IMR-90 (cell line): ENCODE measurements around the gene AFG1L. TPM values are rescaled to one million over a fixed set of nuclear protein-coding genes. Genes with fewer than 3 reads are reported as not detected.

Source experiments
- ATAC-seq: fragments of 200-7000 bp; cut with Tn5 transposase; 2 replicates; pipeline ENCODE4 v1.9.1; 2020; ENCODE audit warnings: low read depth, mild to moderate bottlenecking, moderate library complexity
- BruUV-seq: library from RNA; stranded (reverse); fragments of 400-500 nt; replicated peaks from 2 replicates; lab custom pipeline; 2021; lab: Mats Ljungman, UMichigan
- CTCF ChIA-PET: fragments of 300-600 bp; formaldehyde crosslinking; extraction: SDS; loops from one replicate; lab custom pipeline; 2021; ENCODE audit warnings: antibody characterized with exemption; lab: Yijun Ruan, JAX
- POLR2A ChIA-PET: fragments of 300-600 bp; sonication (Branson Sonifier 250); formaldehyde crosslinking; loops from one replicate; lab custom pipeline; 2022; ENCODE audit warnings: antibody characterized with exemption; ENCODE audit not compliant: unreplicated experiment; lab: Charles Lee
- DNase-seq: peaks from one replicate; pipeline ENCODE4 v3.0.0; 2013
- H2AFZ ChIP-seq: replicated peaks from 2 replicates; pipeline ENCODE3; 2013; ENCODE audit warnings: low read length, mild to moderate bottlenecking; ENCODE audit not compliant: poor library complexity
- H2AK5ac ChIP-seq: 2 replicates; pipeline ENCODE4 v1.6.1; 2013; ENCODE audit warnings: low read depth, low read length, inconsistent platforms
- H2AK9ac ChIP-seq: replicated peaks from 2 replicates; pipeline ENCODE3; 2013; ENCODE audit warnings: mild to moderate bottlenecking, low read depth, low read length, moderate library complexity; ENCODE audit not compliant: poor library complexity
- H2BK120ac ChIP-seq: 2 replicates; pipeline ENCODE4 v1.6.1; 2013; ENCODE audit warnings: low read depth, low read length, inconsistent platforms
- H2BK15ac ChIP-seq: 3 replicates; pipeline ENCODE4 v1.6.1; 2013; ENCODE audit warnings: low read depth, low read length, inconsistent platforms
- H2BK20ac ChIP-seq: 2 replicates; pipeline ENCODE4 v1.6.1; 2013; ENCODE audit warnings: low read depth, mild to moderate bottlenecking, inconsistent platforms, low read length, moderate library complexity
- H2BK5ac ChIP-seq: 2 replicates; pipeline ENCODE4 v1.6.1; 2013; ENCODE audit warnings: mild to moderate bottlenecking, low read depth, low read length, inconsistent platforms; ENCODE audit not compliant: poor library complexity, severe bottlenecking
- H3K14ac ChIP-seq: replicated peaks from 2 replicates; pipeline ENCODE4 v1.6.1; 2013; ENCODE audit warnings: low read depth, low read length, inconsistent platforms
- H3K18ac ChIP-seq: 2 replicates; pipeline ENCODE4 v1.6.1; 2013; ENCODE audit warnings: low read depth, low read length, control low read depth
- H3K23ac ChIP-seq: 2 replicates; pipeline ENCODE4 v1.6.1; 2013; ENCODE audit warnings: low read depth, low read length, inconsistent platforms
- H3K27ac ChIP-seq: 2 replicates; pipeline ENCODE4 v1.5.1; 2013; ENCODE audit warnings: mild to moderate bottlenecking, control low read depth, low read length; ENCODE audit not compliant: insufficient read depth
- H3K27me3 ChIP-seq: 2 replicates; pipeline ENCODE4 v1.6.1; 2013; ENCODE audit warnings: low read length; ENCODE audit not compliant: control insufficient read depth, insufficient read depth
- H3K36me3 ChIP-seq: 2 replicates; pipeline ENCODE4 v1.6.1; 2013; ENCODE audit warnings: low read length, mixed read lengths; ENCODE audit not compliant: control insufficient read depth, insufficient read depth
- H3K4ac ChIP-seq: 2 replicates; pipeline ENCODE4 v1.6.1; 2013; ENCODE audit warnings: low read depth, low read length, inconsistent platforms
- H3K4me1 ChIP-seq: 2 replicates; pipeline ENCODE4 v1.6.1; 2013; ENCODE audit warnings: low read length, mixed read lengths; ENCODE audit not compliant: control insufficient read depth, insufficient read depth
- H3K4me2 ChIP-seq: 2 replicates; pipeline ENCODE4 v1.6.1; 2013; ENCODE audit warnings: low read depth, mild to moderate bottlenecking, control low read depth, low read length, moderate library complexity
- H3K4me3 ChIP-seq: 2 replicates; pipeline ENCODE4 v1.5.1; 2013; ENCODE audit warnings: low read depth, mild to moderate bottlenecking, control low read depth, low read length, moderate library complexity; ENCODE audit not compliant: insufficient read depth
- H3K56ac ChIP-seq: 2 replicates; pipeline ENCODE4 v1.6.1; 2013; ENCODE audit warnings: low read length, inconsistent platforms; ENCODE audit not compliant: insufficient read depth; ENCODE audit errors: extremely low read depth
- H3K79me1 ChIP-seq, 2 experiments: 2 replicates each; pipeline ENCODE4 v1.6.1; 2013; ENCODE audit warnings: low read length in 2 of 2, inconsistent platforms in 1 of 2, low read depth in 1 of 2
- H3K9ac ChIP-seq: 2 replicates; pipeline ENCODE4 v1.6.1; 2013; ENCODE audit warnings: low read depth, low read length, control low read depth
- H3K9me1 ChIP-seq: 2 replicates; pipeline ENCODE4 v1.6.1; 2013; ENCODE audit warnings: low read length, inconsistent platforms; ENCODE audit not compliant: insufficient read depth
- H3K9me3 ChIP-seq: 2 replicates; pipeline ENCODE4 v1.6.1; 2013; ENCODE audit warnings: low read length; ENCODE audit not compliant: control insufficient read depth, insufficient read depth
- H4K20me1 ChIP-seq: 2 replicates; pipeline ENCODE4 v1.6.1; 2013; ENCODE audit warnings: low read length, inconsistent platforms; ENCODE audit not compliant: insufficient read depth
- H4K5ac ChIP-seq: 2 replicates; pipeline ENCODE4 v1.6.1; 2013; ENCODE audit warnings: mild to moderate bottlenecking, low read depth, low read length, control low read depth
- H4K8ac ChIP-seq, 2 experiments: 2 replicates each; pipeline ENCODE4 v1.6.1; 2013; ENCODE audit warnings: low read depth in 2 of 2, low read length in 2 of 2, control low read depth in 1 of 2, inconsistent platforms in 1 of 2
- H4K91ac ChIP-seq: 2 replicates; pipeline ENCODE4 v1.6.1; 2013; ENCODE audit warnings: low read depth, low read length, inconsistent platforms; ENCODE audit not compliant: insufficient read depth
- BHLHE40 ChIP-seq: fragments of 150-350 bp; IDR thresholded peaks from 2 replicates; pipeline ENCODE4 v1.6.1; 2016; ENCODE audit warnings: mild to moderate bottlenecking, low read depth, low read length
- CEBPB ChIP-seq: IDR thresholded peaks from 2 replicates; pipeline ENCODE4 v1.6.1; 2012; ENCODE audit warnings: low read depth, low read length, improper control_type of control experiment
- CHD1 ChIP-seq: IDR thresholded peaks from 2 replicates; pipeline ENCODE4 v1.6.1; 2012; ENCODE audit warnings: low read depth, low read length, improper control_type of control experiment
- CTCF ChIP-seq: conservative IDR thresholded peaks from 2 replicates; pipeline ENCODE4 v1.5.1; 2012; ENCODE audit warnings: mild to moderate bottlenecking, low read depth, low read length, improper control_type of control experiment
- ELK1 ChIP-seq: fragments of 150-350 bp; IDR thresholded peaks from 2 replicates; pipeline ENCODE4 v1.6.1; 2016; ENCODE audit warnings: low read depth, mild to moderate bottlenecking, low read length, moderate library complexity, borderline replicate concordance
- FOS ChIP-seq: fragments of 150-350 bp; IDR thresholded peaks from 2 replicates; pipeline ENCODE4 v1.6.1; 2016; ENCODE audit warnings: low read depth, low read length
- MAFK ChIP-seq: IDR thresholded peaks from 2 replicates; pipeline ENCODE4 v1.6.1; 2012; ENCODE audit warnings: low read depth, low read length, improper control_type of control experiment
- MAZ ChIP-seq: IDR thresholded peaks from 2 replicates; pipeline ENCODE4 v1.6.1; 2012; ENCODE audit warnings: low read depth, mild to moderate bottlenecking, low read length, improper control_type of control experiment, moderate library complexity, borderline replicate concordance
- MXI1 ChIP-seq: IDR thresholded peaks from 2 replicates; pipeline ENCODE4 v1.6.1; 2012; ENCODE audit warnings: low read depth, mild to moderate bottlenecking, low read length, moderate library complexity, borderline replicate concordance
- POLR2A ChIP-seq: IDR thresholded peaks from 2 replicates; pipeline ENCODE4 v1.6.1; 2012; ENCODE audit warnings: mild to moderate bottlenecking, low read depth, low read length
- RCOR1 ChIP-seq: IDR thresholded peaks from 2 replicates; pipeline ENCODE4 v1.6.1; 2012; ENCODE audit warnings: mild to moderate bottlenecking, low read length, improper control_type of control experiment; ENCODE audit not compliant: insufficient replicate concordance
- RFX5 ChIP-seq: IDR thresholded peaks from 2 replicates; pipeline ENCODE4 v1.8.0; 2012; ENCODE audit warnings: low read depth, mild to moderate bottlenecking, low read length, moderate library complexity
- SMC3 ChIP-seq: fragments of 150-350 bp; IDR thresholded peaks from 2 replicates; pipeline ENCODE4 v1.6.1; 2016; ENCODE audit warnings: low read depth, mild to moderate bottlenecking, antibody characterized with exemption, low read length, moderate library complexity
- USF2 ChIP-seq: fragments of 150-350 bp; IDR thresholded peaks from 2 replicates; pipeline ENCODE4 v1.6.1; 2017; ENCODE audit warnings: mild to moderate bottlenecking, antibody characterized with exemption, low read length, low read depth
- WGBS, 2 experiments: methylation state at CpG; one replicate each; pipeline versions ENCODE4 v1.1.5 to v1.1.7; 2013; ENCODE audit warnings: missing lambda C conversion rate in 2 of 2; ENCODE audit not compliant: insufficient read length in 1 of 2; ENCODE audit errors: extremely low coverage in 2 of 2; 5-methylcytosine and 5-hydroxymethylcytosine counted together
- dilution Hi-C: fragments of 300-500 bp; cut with HindIII; formaldehyde crosslinking; loops from one replicate; pipeline ENCODE4 v1.14.3; 2018; ENCODE audit warnings: low sequenced_read_pairs; ENCODE audit not compliant: unreplicated experiment
- in situ Hi-C: fragments of 300-500 bp; cut with MboI; formaldehyde crosslinking; loops from 3 replicates; pipeline ENCODE4 v1.14.3; 2019; ENCODE audit warnings: low sequenced_read_pairs, inconsistent platforms, mixed read lengths
- intact Hi-C: fragments of 100-400 bp; cut with micrococcal nuclease; formaldehyde crosslinking; loops from 2 replicates; pipeline ENCODE4 v1.10.0; 2022
- polyA plus RNA-seq, 3 experiments: library from polyadenylated mRNA; depleted of rRNA; stranded (reverse); fragments of >200 nt; gene quantifications; 2 replicates each; pipeline ENCODE4 v1.2.3, GENCODE V29; 2012; ENCODE audit warnings: low replicate concordance in 1 of 3
- total RNA-seq: library from RNA; depleted of rRNA; stranded (reverse); fragments of >200 nt; gene quantifications from 2 replicates; pipeline ENCODE4 v1.2.3, GENCODE V29; 2012

The AFG1L gene
- total and polyA plus RNA-seq, 2 of the 4 experiments (the other 2 are of a cell fraction), result 1.0 to 2.0 TPM

GRCh38 chr6:108254433-108255410 lies 40.1 kb upstream of the AFG1L start:
- no peak overlapping the region for H4K8ac ChIP-seq
- no peak overlapping the region for H3K4me3 ChIP-seq
- H3K36me3 ChIP-seq, result no peaks in the 10 kb centered on the region; the same call in 1 of the 2 replicates
- H3K4me2 ChIP-seq, result no peak overlapping the region
- no peaks in the 10 kb centered on the region; the same call in 1 of the 2 replicates for H3K9me1 ChIP-seq
- no peak overlapping the region for H3K27ac ChIP-seq
- H3K9ac ChIP-seq, result no peak overlapping the region
- no peak overlapping the region for H4K91ac ChIP-seq
- ATAC-seq (no peak), DNase-seq (no peak)
- intact Hi-C loops (no loop called here), dilution Hi-C loops (no loop called here), in situ Hi-C loops (no loop called here)
- no peaks in the 10 kb centered on the region for H3K27me3 ChIP-seq
- no peak overlapping the region for H4K5ac ChIP-seq
- H2BK15ac ChIP-seq, result no peak overlapping the region
- no peak overlapping the region for H3K4ac ChIP-seq
- no peaks in the 10 kb centered on the region for H3K4me1 ChIP-seq
- POLR2A ChIA-PET, result interaction anchor here (0.6 kb wide), 1 partner anchor 23 kb away, joined by 4 read pairs; no protein-coding TSS in a partner anchor
- H3K56ac ChIP-seq, result no peak overlapping the region
- H2AFZ ChIP-seq, result no peak overlapping the region
- no peak overlapping the region for H2BK120ac ChIP-seq
- CTCF ChIA-PET, result no interaction called here
- H3K79me1 ChIP-seq, result peaks cover 18 to 57% of the 10 kb centered on the region in 2 experiments
- peaks cover 45% of the 10 kb centered on the region for H4K20me1 ChIP-seq
- WGBS, 2 experiments, result 100% methylated on average over 1 of the region's 4 CpGs; no CpG with 5 or more reads in 1 of the 2 experiments
- no peak overlapping the region for H3K23ac ChIP-seq
- H2BK20ac ChIP-seq, result no peak overlapping the region
- H3K18ac ChIP-seq, result no peak overlapping the region
- H3K14ac ChIP-seq, result no peak overlapping the region
- no peaks in the 10 kb centered on the region for H3K9me3 ChIP-seq
- H2AK5ac ChIP-seq, result no peak overlapping the region
- H2BK5ac ChIP-seq, result no peak overlapping the region
- no peak overlapping the region for H2AK9ac ChIP-seq
- no TSS peak for BruUV-seq
- TF ChIP-seq SMC3 (no peak), CHD1 (no peak), CEBPB (no peak), RCOR1 (no peak), USF2 (no peak), ELK1 (no peak), FOS (no peak), MAFK (no peak), BHLHE40 (no peak), MXI1 (no peak), POLR2A (no peak), CTCF (no peak), MAZ (no peak), RFX5 (no peak)
